PC-3 (cell line): Measurements from ENCODE around the gene HNRNPU. TPM values are rescaled to one million over a fixed set of nuclear protein-coding genes. Genes with fewer than 3 reads are reported as not detected.

Source experiments
- ATAC-seq: fragments of 200-7000 bp; cut with Tn5 transposase; 2 replicates; pipeline ENCODE4 v1.9.1; 2020; ENCODE audit warnings: mild to moderate bottlenecking, moderate library complexity
- BruUV-seq: library from RNA; stranded (reverse); fragments of 400-500 nt; replicated peaks from 2 replicates; lab custom pipeline; 2021; lab: Mats Ljungman, UMichigan
- CTCF ChIA-PET: fragments of 300-600 bp; sonication (Branson Sonifier 250); formaldehyde crosslinking; loops from one replicate; lab custom pipeline; 2022; ENCODE audit warnings: antibody characterized with exemption; lab: Charles Lee
- POLR2A ChIA-PET: fragments of 300-600 bp; sonication (Branson Sonifier 250); formaldehyde crosslinking; loops from one replicate; lab custom pipeline; 2022; ENCODE audit warnings: antibody characterized with exemption; ENCODE audit not compliant: unreplicated experiment; lab: Charles Lee
- DNase-seq: peaks from one replicate; pipeline ENCODE4 v3.0.0-alpha.2; 2015
- H2AFZ ChIP-seq: fragments of 300-600 bp; sonication (generic); 2 replicates; pipeline ENCODE4 v1.6.0; 2016; ENCODE audit warnings: antibody characterized with exemption, low read length
- H3F3A ChIP-seq: fragments of 300-600 bp; sonication (generic); one replicate; pipeline ENCODE4 v1.6.0; 2017; ENCODE audit warnings: antibody characterized with exemption, low read length, control low read depth, mild to moderate bottlenecking; ENCODE audit not compliant: unreplicated experiment
- H3K27ac ChIP-seq: fragments of 300-600 bp; sonication (generic); 2 replicates; pipeline ENCODE4 v1.5.1; 2016; ENCODE audit warnings: mild to moderate bottlenecking, low read length
- H3K27me3 ChIP-seq: fragments of 300-600 bp; sonication (generic); 2 replicates; pipeline ENCODE4 v1.6.1; 2016; ENCODE audit warnings: low read length, mixed read lengths
- H3K36me3 ChIP-seq: fragments of 300-600 bp; sonication (generic); 2 replicates; pipeline ENCODE4 v1.6.1; 2016; ENCODE audit warnings: low read depth, mixed run types, low read length, mixed read lengths
- H3K4me1 ChIP-seq: fragments of 300-600 bp; sonication (generic); 2 replicates; pipeline ENCODE4 v1.5.1; 2016; ENCODE audit warnings: low read length; ENCODE audit not compliant: insufficient read depth
- H3K4me2 ChIP-seq: fragments of 300-600 bp; sonication (generic); 2 replicates; pipeline ENCODE4 v1.6.0; 2016; ENCODE audit warnings: low read length
- H3K4me3 ChIP-seq: fragments of 300-600 bp; sonication (generic); 2 replicates; pipeline ENCODE4 v1.5.1; 2016; ENCODE audit warnings: mild to moderate bottlenecking, low read length, mixed read lengths
- H3K79me2 ChIP-seq: fragments of 300-600 bp; sonication (generic); 2 replicates; pipeline ENCODE4 v1.6.1; 2017; ENCODE audit warnings: low read length, mixed read lengths
- H3K9ac ChIP-seq: fragments of 300-600 bp; sonication (generic); 2 replicates; pipeline ENCODE4 v1.6.0; 2016; ENCODE audit warnings: mild to moderate bottlenecking, low read length
- H3K9me2 ChIP-seq: fragments of 300-600 bp; sonication (generic); replicated peaks from 2 replicates; pipeline ENCODE4 v1.6.1; 2016; ENCODE audit warnings: mixed run types, low read length, mixed read lengths
- H3K9me3 ChIP-seq: fragments of 300-600 bp; sonication (generic); 2 replicates; pipeline ENCODE4 v1.6.1; 2016; ENCODE audit warnings: low read length, mixed read lengths
- H4K20me1 ChIP-seq: fragments of 300-600 bp; sonication (generic); 2 replicates; pipeline ENCODE4 v1.6.1; 2016; ENCODE audit warnings: low read length, mixed read lengths
- CTCF ChIP-seq: fragments of 300-600 bp; sonication (generic); conservative IDR thresholded peaks from 2 replicates; pipeline ENCODE4 v1.5.1; 2017; ENCODE audit warnings: antibody characterized with exemption, low read depth, mild to moderate bottlenecking, low read length
- EZH2 ChIP-seq: fragments of 300-600 bp; sonication (generic); IDR thresholded peaks from one replicate; pipeline ENCODE4 v1.6.1; 2017; ENCODE audit warnings: antibody characterized with exemption, mild to moderate bottlenecking, low read length; ENCODE audit not compliant: unreplicated experiment
- EZH2phosphoT487 ChIP-seq: fragments of 300-600 bp; sonication (generic); IDR thresholded peaks from 2 replicates; pipeline ENCODE4 v1.6.1; 2018; ENCODE audit warnings: mild to moderate bottlenecking, antibody characterized with exemption, low read length, borderline replicate concordance
- intact Hi-C: fragments of 100-400 bp; cut with micrococcal nuclease; formaldehyde crosslinking; loops from 2 replicates; pipeline ENCODE4 v1.9.0; 2023
- total RNA-seq: library from RNA; depleted of rRNA; stranded (reverse); fragments of >200 nt; gene quantifications from 2 replicates; pipeline ENCODE4 v1.2.3, GENCODE V29; 2014

Gene HNRNPU
- total RNA-seq, 1 experiment from 2014 or later = 431 TPM

- Histone ChIP-seq H3K36me3 (peaks cover 28% of the 10 kb centered on the region), H3K27ac (peak overlapping the region; percentile 59), H3K79me2 (peaks cover 48% of the 10 kb centered on the region), H3K9me2 (no peaks in the 10 kb centered on the region), H4K20me1 (peaks cover 28% of the 10 kb centered on the region), H3K4me3 (peak overlapping the region; percentile 80), H3K9ac (peak overlapping the region; percentile 95), H3K9me3 (no peaks in the 10 kb centered on the region), H3K27me3 (no peaks in the 10 kb centered on the region), H3K4me2 (peak overlapping the region; percentile 86), H3F3A (no peaks in the 10 kb centered on the region), H3K4me1 (peaks cover 23% of the 10 kb centered on the region), H2AFZ (peak overlapping the region; percentile 89)
- TSS peak; percentile 93 for BruUV-seq
- 0 out of 2 replicates have a peak, but pooled peaks have one; percentile 0 for ATAC-seq
- intact Hi-C loops = no loop called here
- POLR2A ChIA-PET = interaction anchor here (0.6 kb wide), 1 partner anchor 107 kb away, joined by 4 read pairs; no protein-coding TSS in a partner anchor
- TF ChIP-seq CTCF (no peak), EZH2phosphoT487 (no peak), EZH2 (no peak)
- CTCF ChIA-PET = interaction anchor here (1.4 kb wide), 1 partner anchor 177 kb away, joined by 3 read pairs; no protein-coding TSS in a partner anchor
- DNase-seq = no peak
Measured at GRCh38 chr1:244865028-244865371, 657 bp upstream of the HNRNPU start.

- no TSS peak for BruUV-seq
- Histone ChIP-seq H3K9me2 (no peaks in the 10 kb centered on the region), H3K27ac (peak overlapping the region; percentile 72), H4K20me1 (peaks cover 41% of the 10 kb centered on the region), H3K9me3 (no peaks in the 10 kb centered on the region), H3K4me1 (peaks cover 24% of the 10 kb centered on the region), H3K79me2 (peaks cover 61% of the 10 kb centered on the region), H3K4me2 (peak overlapping the region; percentile 86), H3K9ac (peak overlapping the region; percentile 95), H3K27me3 (no peaks in the 10 kb centered on the region), H2AFZ (no peak overlapping the region), H3F3A (peaks cover 1% of the 10 kb centered on the region), H3K4me3 (peak overlapping the region; percentile 80), H3K36me3 (peaks cover 41% of the 10 kb centered on the region)
- DNase-seq (no peak), ATAC-seq (peak; percentile 4)
- intact Hi-C loops = loop anchor here (1.0 to 5.0 kb wide), 5 partner anchors 28 to 179 kb away; partner anchors contain the start of gene COX20
- ChIA-PET CTCF (interaction anchor here (1.0 to 1.2 kb wide), 2 partner anchors 106 to 179 kb away, joined by 4 read pairs; a partner anchor contains a TSS), POLR2A (interaction anchor here (0.5 to 1.9 kb wide), 8 partner anchors 13 to 395 kb away, joined by 3 to 15 read pairs (median 4); a partner anchor contains a TSS)
- no peak for TF ChIP-seq EZH2
- no peak for TF ChIP-seq CTCF
- no peak for TF ChIP-seq EZH2phosphoT487
Measured at GRCh38 chr1:244863491-244864252, 671 bp downstream of the HNRNPU start.
